ENCODE results near the gene PTPN18. TPM values are rescaled to one million over a fixed set of nuclear protein-coding genes. Genes with fewer than 3 reads are reported as not detected.

Gene PTPN18
- total and polyA plus RNA-seq, 12 donors, result 7.8 to 35.0 (median 12.9) TPM

DNA sequence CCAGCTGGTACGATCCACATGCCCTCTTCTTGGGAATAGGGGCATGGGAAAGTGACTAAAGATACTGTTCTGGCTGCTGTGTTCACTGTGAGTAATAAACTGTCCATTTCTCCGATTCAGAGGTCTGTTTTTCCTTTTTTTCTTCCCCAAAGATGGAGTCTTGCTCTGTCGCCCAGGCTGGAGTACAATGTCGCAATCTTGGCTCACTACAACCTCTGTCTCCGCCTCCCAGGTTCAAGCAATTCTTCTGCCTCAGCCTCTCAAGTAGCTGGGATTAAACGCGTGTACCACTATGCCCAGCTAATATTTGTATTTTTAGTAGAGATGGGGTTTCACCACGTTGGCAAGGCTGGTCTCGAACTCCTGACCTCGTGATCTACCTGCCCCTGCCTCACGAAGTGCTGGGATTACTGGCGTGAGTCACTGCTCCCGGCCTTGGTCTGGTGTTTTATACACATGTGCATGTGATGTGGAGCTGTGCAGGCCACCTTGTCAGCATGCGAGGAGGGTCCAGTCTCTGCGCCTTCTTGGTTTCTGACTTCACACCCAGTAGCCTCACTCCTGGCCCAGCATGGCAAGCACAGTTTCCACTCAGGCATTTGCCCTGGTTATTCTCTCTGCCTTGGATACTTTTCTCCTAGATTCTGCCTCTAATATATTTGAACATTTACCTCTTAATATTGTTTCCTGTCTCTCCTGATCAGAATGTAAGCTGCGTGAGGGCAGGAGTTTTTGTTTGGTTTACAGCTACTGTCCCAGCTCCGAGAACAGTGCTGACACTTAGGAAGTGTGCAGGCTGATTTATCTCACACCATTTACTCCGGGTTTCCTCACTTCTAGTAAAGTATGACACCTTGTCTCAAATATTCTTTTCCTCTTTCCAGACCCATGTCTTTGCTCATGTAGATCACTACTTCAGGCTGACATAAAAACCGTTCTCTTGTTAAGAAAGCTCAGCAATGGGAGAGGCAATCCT lies 19.7 kb downstream of the PTPN18 start:
- TF ChIP-seq CTCF (IDR thresholded peaks at IDR 0.05), result no peak
- H3K27me3 ChIP-seq, result no peaks in the 10 kb centered on the region
- intact Hi-C loops (cut with DNase I), result no loop called here
- DNase-seq (no peak), ATAC-seq (no peak)
- peaks cover 3 to 65% (median 31%) of the 10 kb centered on the region in 9 donors for H3K4me1 ChIP-seq
- H3K36me3 ChIP-seq, result peaks cover 0 to 36% (median 0%) of the 10 kb centered on the region in 9 donors
- peak overlapping the region in 1 of 10 donors; percentile 13 for H3K27ac ChIP-seq
- no peak overlapping the region for H3K4me3 ChIP-seq
- WGBS, 2 donors, result 94 to 96% methylated on average over 19 of the region's 19 CpGs
- H3K9me3 ChIP-seq, result no peaks in the 10 kb centered on the region

DNA sequence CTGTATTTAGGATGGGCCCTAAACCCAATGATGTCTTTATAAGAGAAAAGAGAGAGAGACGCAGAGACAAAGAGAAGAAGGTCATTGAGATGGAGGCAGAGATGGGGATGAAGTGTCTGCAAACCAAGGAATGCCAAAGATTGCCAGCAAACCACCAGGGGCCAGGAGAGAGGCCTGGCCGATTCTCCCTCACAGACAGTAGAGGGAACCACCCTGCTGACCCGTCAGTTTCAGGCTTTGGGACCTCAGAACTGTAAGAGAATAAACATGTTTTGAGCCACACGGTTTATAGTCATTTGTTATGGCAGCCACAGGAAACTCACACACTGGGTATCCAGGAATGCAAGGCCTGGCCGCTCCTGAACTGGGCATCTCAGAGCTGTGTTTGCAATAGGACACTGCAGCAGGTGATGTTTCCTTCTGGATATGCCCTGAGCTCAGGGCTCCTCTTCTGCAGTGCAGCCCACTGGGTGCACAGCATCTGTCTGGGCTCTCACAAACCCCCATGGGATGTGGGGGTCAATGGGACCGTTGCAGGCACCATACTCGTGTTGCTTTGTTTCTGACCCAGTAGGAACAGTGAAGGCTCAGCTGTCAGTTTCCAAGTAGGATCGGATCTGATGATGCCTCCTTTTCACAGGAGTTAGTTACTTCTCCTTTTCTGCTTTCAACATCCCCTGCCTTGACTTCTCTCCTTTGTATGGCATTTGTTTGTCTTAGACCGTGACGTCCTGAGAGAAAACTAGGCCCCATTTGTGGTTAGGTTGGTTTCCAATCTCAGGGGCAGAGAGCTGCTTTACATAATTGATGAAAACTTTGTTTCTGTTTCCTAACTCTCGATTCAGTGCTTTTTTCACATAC lies 20.8 kb downstream of the PTPN18 start:
- peak in 4 of 9 donors; percentile 21 to 36 (median 28) for TF ChIP-seq CTCF (IDR thresholded peaks at IDR 0.05)
- no peak for ATAC-seq
- Histone ChIP-seq H3K27me3 (no peaks in the 10 kb centered on the region), H3K9me3 (no peaks in the 10 kb centered on the region), H3K27ac (peak overlapping the region in 1 of 10 donors; percentile 5), H3K4me3 (no peak overlapping the region), H3K4me1 (peaks cover 3 to 54% (median 21%) of the 10 kb centered on the region in 9 donors), H3K36me3 (peaks cover 0 to 35% (median 0%) of the 10 kb centered on the region in 9 donors)
- intact Hi-C loops (cut with DNase I), result no loop called here
- no peak for DNase-seq
- WGBS, 2 donors, result 73 to 82% methylated on average over 11 of the region's 11 CpGs

- no peak overlapping the region for H3K27ac ChIP-seq
- no peaks in the 10 kb centered on the region for H3K27me3 ChIP-seq
- peaks cover 0 to 38% (median 0%) of the 10 kb centered on the region in 9 donors for H3K36me3 ChIP-seq
- DNase-seq (no peak), ATAC-seq (no peak)
- H3K4me3 ChIP-seq, result no peak overlapping the region
- TF ChIP-seq CTCF (IDR thresholded peaks at IDR 0.05), result no peak
- intact Hi-C loops (cut with DNase I), result no loop called here
- no peaks in the 10 kb centered on the region for H3K9me3 ChIP-seq
- 93 to 94% methylated on average over 5 of the region's 5 CpGs for WGBS, 2 donors
- peaks cover 3 to 51% (median 19%) of the 10 kb centered on the region in 9 donors for H3K4me1 ChIP-seq
Observed at GRCh38 chr2:130377491-130377890, 21.6 kb downstream of the PTPN18 start.
